G401.6 (cell line): Measurements from ENCODE around the gene LGR5.

ENCODE experiments used
- FAIRE-seq: peaks from 2 replicates; lab custom pipeline; 2012; peaks lifted over from hg19 to GRCh38; lab: Jason Lieb, UNC

LGR5 gene

GRCh38 chr12:71594214-71594948 lies 154.8 kb downstream of the LGR5 start:
- no peak for FAIRE-seq

DNA sequence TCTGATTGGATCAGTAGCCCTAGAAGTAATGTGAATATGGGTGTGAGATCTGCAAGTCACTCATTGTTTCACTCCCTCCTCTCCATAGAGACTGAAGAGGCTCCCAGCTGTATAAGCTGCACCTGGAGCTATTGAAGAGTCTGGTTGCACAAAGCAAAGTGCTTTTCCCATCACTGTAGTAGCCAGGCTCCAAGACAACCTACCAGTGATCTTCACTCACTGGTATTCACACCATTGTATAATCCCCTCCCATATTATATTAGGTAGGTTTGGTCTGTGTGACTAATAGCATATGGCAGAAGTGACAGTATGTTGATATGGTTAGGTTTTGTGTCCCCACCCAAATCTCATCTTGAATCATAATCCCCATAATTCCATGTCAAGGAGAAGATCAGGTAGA lies 159.6 kb downstream of the LGR5 start:
- no peak for FAIRE-seq

DNA sequence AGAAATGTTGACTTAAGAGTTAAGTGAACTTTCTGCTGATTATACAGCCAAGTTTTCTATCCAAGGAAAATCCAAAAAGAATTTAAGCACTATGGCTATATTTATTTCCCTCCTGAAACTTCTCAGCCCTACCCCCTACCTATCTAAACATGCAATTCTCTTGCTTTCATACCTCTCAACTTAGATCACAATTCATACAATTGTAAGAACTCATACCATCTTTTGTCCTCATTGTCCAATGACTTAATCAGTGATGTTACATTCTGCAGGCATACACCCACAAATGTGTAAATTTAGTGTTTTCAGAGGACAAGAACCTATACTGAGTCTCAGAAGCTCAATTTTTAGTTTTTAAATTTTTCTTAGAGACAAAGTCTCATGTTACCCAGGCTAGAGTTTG lies 161.9 kb downstream of the LGR5 start:
- no peak for FAIRE-seq

DNA sequence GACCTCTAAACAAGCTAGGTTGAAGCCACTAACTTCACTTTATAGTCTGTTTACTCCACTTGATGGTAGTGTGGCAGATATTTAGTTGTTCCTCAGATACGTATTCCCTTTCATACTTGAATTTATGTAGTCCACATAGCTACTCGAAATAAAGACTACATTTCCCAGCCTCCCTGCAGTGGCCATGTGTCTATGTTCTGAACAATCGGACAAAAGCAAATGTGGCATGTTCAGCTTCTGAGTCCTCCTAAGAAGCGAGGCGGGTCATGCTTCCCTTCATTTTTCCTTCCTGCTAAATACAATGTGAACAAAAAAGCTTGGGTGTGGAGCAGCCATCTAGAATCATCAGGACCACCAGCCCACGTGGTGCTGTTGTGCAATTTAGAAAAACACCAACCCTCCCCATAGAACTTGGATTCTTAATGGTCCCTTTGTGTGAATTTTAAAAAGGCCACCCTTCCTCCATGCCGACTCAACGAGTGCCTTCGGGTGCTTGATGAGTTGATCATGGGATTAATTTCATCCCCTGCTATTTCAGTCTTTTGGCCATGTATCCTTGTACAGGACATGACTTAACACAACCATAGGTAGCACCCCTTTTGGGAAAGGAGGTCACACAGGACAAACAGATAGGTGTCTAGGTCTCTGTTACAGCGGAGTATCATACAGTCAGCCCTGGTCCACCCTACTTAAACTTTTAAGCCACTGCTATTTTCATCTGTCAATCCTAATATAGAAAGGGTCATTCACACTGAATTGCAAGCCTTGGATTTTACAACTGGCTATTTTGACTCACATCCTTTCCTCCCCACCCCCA lies 163.4 kb downstream of the LGR5 start:
- no peak for FAIRE-seq

DNA sequence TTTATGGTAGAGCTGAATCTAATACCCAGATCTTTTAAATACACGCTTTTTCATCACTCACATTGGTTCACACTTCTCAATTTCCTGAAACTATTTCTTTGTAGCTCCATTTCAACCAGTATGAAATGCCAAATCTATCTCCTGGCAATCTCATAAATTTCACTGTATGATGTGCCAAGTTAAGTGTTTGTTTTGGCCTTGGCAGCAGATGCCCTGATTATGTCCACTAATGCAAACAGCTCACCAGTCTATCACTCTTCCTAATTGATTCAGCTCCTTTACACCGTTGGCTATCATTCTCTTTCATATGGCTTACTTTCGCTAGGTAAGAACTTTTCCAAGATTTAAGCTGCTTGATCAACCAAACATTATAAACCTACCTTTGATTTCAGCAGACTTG lies 165.4 kb downstream of the LGR5 start:
- no peak for FAIRE-seq

DNA sequence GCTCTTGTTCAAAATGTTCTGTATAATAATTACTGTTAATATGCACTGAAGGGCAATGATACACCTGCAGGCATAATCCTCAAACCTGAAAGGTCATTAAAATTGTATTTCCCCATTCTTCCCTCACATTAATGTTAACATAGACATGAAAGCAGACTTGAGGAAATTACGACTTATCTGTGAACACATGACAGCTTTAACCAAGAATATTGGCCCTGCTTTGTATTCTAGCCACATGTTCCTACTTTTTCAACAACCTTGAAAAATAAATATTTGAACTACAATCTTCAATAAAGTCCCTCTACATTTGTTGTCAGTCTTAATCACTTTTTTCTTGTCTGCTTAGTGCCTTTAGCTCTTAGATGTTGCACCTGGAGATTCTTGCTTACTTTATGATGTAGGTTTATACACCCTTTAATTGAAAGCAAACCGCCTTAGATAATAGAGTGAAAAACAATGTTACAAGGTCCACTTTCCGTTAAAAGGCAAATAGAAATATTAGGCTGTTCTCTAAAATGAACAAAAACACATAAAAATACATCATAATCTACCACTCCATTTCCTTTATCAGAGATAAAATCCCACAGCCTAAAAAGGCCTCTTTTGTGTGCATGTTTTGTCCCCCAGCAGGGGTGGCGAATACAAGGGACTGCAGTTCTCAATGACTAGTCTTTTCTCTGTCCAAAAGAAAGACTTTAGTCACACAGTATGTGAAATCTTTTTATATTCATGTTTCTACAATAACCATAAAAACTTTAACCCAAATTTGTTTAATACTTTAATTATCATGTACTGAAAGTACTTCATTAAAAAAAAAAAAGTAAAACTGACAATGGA lies 168.1 kb downstream of the LGR5 start:
- FAIRE-seq: no peak

- FAIRE-seq: no peak
Observed at GRCh38 chr12:71610031-71610795, 170.6 kb downstream of the LGR5 start.

DNA sequence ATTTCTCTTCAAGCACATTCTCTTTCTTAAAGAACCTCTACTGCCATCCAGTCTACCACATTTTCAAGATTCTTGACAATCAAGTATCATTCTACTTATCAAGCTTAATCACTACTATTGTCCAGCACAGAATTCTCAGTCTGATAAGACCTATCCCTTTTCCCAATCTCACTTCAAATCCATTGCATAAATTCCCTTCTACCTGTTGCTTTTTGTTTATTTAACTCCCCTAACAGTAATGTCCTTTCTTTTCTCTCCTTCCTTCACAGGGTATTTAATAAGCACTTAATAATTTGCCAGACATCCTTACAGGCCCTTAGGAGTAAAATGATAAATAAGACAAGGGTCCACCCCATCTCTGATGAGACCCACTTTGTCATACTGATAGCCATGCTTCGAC lies 182.3 kb downstream of the LGR5 start:
- no peak for FAIRE-seq

GRCh38 chr12:71625476-71625875 lies 185.9 kb downstream of the LGR5 start:
- FAIRE-seq: no peak

- FAIRE-seq: no peak
Observed at GRCh38 chr12:71626098-71626497, 186.5 kb downstream of the LGR5 start.

DNA sequence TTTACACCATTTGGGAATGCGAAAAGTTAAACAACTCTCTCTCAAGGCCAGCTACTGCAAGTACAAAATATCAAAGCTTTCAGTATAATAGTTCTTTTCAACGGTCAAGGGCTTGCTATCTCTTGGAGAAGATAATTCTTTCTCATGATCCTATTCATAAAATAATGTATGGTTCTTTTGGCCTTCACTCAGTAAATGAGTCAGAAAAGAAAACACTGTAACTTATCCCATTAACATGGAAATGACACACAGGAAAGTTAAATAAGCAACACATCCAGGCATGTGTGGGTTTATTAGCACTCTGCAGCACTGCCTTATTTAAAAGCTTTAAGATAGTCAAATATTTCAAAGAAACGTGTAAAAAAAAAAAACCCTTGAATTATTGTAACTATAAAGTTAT lies 187.2 kb downstream of the LGR5 start:
- FAIRE-seq: no peak

GRCh38 chr12:71627438-71628002 lies 187.9 kb downstream of the LGR5 start:
- FAIRE-seq: no peak
